Kidney (tissue), 14 donors: ENCODE results near the gene UTS2R. TPM values are rescaled to one million over a fixed set of nuclear protein-coding genes. Genes with fewer than 3 reads are reported as not detected.

ENCODE experiments used
- DNase-seq, 5 donors: peaks; one replicate each; pipeline ENCODE4 v3.0.0-alpha.2; 2013 to 2020
- FAIRE-seq: peaks from 2 replicates; lab custom pipeline; 2012; peaks lifted over from hg19 to GRCh38; lab: Jason Lieb, UNC
- H3K27ac ChIP-seq, 2 donors: one replicate each; pipeline ENCODE4 v1.7.0; 2013; ENCODE audit warnings: low read depth in 2 of 2, low read length in 2 of 2, inconsistent platforms in 1 of 2
- H3K27me3 ChIP-seq: one replicate; pipeline ENCODE4 v1.7.1; 2013; ENCODE audit warnings: low read length, inconsistent platforms; ENCODE audit not compliant: control insufficient read depth, insufficient read depth
- H3K36me3 ChIP-seq, 3 donors: one replicate each; pipeline versions ENCODE4 v1.7.0 to v1.7.1; 2013; ENCODE audit warnings: low read length in 3 of 3, control low read depth in 1 of 3, inconsistent platforms in 1 of 3; ENCODE audit not compliant: insufficient read depth in 3 of 3, control insufficient read depth in 2 of 3
- H3K4me1 ChIP-seq, 3 donors: one replicate each; pipeline versions ENCODE4 v1.7.0 to v1.7.1; 2013; ENCODE audit warnings: low read length in 3 of 3, inconsistent platforms in 1 of 3, low read depth in 1 of 3; ENCODE audit not compliant: control insufficient read depth in 2 of 3, insufficient read depth in 2 of 3
- H3K4me3 ChIP-seq, 3 donors: one replicate each; pipeline versions ENCODE4 v1.7.0 to v1.8.1; 2013; ENCODE audit warnings: low read length in 3 of 3, control low read depth in 1 of 3, inconsistent platforms in 1 of 3
- H3K9ac ChIP-seq, 3 donors: one replicate each; pipeline versions ENCODE4 v1.7.0 to v1.7.1; 2013; ENCODE audit warnings: low read length in 3 of 3, control low read depth in 1 of 3, inconsistent platforms in 1 of 3
- H3K9me3 ChIP-seq, 3 donors: one replicate each; pipeline versions ENCODE4 v1.7.0 to v1.7.1; 2013; ENCODE audit warnings: low read length in 3 of 3, control low read depth in 1 of 3, inconsistent platforms in 1 of 3; ENCODE audit not compliant: control insufficient read depth in 2 of 3, insufficient read depth in 1 of 3
- intact Hi-C: fragments of 100-400 bp; cut with DNase I; formaldehyde crosslinking; loops from one replicate; pipeline ENCODE4 v1.11.1; 2022
- polyA plus RNA-seq: library from polyadenylated mRNA; stranded (reverse); fragments of 350-450 nt; fragmentation: Illumina TruSeq; extraction: RNeasy Lipid Tissue Mini Kit (QIAGEN cat#74804); gene quantifications from one replicate; pipeline ENCODE4 v1.2.3, GENCODE V29; 2014; ENCODE audit warnings: low read depth, low replicate concordance; ENCODE audit not compliant: insufficient read depth
- total RNA-seq: library from RNA; stranded (reverse); fragmentation: NEBNext Ultra II Directional; extraction: Animal tissue kit (Norgen Biotek cat#: 25700); gene quantifications from one replicate; pipeline ENCODE4 v1.2.1, GENCODE V29; 2021
- TF ChIP-seq, protein P1 (sequence below): IDR thresholded peaks from 3 replicates; pipeline ENCODE4 v1.5.1; 2012; ENCODE audit warnings: mild to moderate bottlenecking, moderate library complexity, borderline replicate concordance; ENCODE audit not compliant: insufficient read depth; ENCODE audit errors: extremely low read depth
- donor health status: control.
- donor health status: control.
- donor health status: control.
- donor health status: control.
- donor health status: control.
- donor health status: DM: yes; HTN: yes; CAD: no.
- donor health status: Normal renal cell carcinoma (clear cell type).

UTS2R gene
- total and polyA plus RNA-seq, 2 donors from 2014 or later, result not detected

GRCh38 chr17:82403662-82404660, 32.4 kb downstream of the UTS2R start:
- DNase-seq, result peak in 1 of 5 donors; percentile 68
- Histone ChIP-seq H3K9me3 (no peaks in the 10 kb centered on the region), H3K4me3 (no peak overlapping the region), H3K27me3 (no peaks in the 10 kb centered on the region), H3K9ac (no peak overlapping the region), H3K36me3 (peaks cover 0 to 3% (median 0%) of the 10 kb centered on the region in 3 donors), H3K4me1 (no peaks in the 10 kb centered on the region), H3K27ac (no peak overlapping the region)
- FAIRE-seq, result no peak
- intact Hi-C loops, result no loop called here
- TF ChIP-seq, protein P1, sequence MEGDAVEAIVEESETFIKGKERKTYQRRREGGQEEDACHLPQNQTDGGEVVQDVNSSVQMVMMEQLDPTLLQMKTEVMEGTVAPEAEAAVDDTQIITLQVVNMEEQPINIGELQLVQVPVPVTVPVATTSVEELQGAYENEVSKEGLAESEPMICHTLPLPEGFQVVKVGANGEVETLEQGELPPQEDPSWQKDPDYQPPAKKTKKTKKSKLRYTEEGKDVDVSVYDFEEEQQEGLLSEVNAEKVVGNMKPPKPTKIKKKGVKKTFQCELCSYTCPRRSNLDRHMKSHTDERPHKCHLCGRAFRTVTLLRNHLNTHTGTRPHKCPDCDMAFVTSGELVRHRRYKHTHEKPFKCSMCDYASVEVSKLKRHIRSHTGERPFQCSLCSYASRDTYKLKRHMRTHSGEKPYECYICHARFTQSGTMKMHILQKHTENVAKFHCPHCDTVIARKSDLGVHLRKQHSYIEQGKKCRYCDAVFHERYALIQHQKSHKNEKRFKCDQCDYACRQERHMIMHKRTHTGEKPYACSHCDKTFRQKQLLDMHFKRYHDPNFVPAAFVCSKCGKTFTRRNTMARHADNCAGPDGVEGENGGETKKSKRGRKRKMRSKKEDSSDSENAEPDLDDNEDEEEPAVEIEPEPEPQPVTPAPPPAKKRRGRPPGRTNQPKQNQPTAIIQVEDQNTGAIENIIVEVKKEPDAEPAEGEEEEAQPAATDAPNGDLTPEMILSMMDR, result no peak

DNA sequence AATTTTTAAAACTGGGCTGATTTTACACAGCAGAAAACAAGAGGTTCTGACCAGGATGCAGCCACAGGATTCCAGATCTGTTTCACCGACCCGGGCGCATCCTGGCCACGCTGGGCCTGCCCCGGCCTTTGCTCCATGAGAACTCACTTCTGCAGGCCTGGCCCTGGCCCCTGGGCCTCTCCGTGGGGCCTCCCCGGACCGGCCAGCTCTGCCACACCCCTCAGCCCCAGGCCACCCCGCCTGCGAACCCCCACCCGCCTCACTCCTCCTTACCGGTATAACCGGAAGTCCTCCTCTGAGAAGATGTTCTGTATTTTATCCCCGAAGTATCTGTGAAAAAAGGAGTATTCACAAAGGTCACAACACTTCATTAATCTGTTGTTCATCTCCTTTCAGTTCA, 33.5 kb downstream of the UTS2R start:
- Histone ChIP-seq H3K36me3 (peaks cover 0 to 4% (median 3%) of the 10 kb centered on the region in 3 donors), H3K27ac (no peak overlapping the region), H3K9me3 (no peaks in the 10 kb centered on the region), H3K4me3 (no peak overlapping the region), H3K4me1 (no peaks in the 10 kb centered on the region), H3K9ac (no peak overlapping the region), H3K27me3 (no peaks in the 10 kb centered on the region)
- intact Hi-C loops, result no loop called here
- DNase-seq, result peak in 1 of 5 donors; percentile 65
- FAIRE-seq, result no peak
- TF ChIP-seq, protein P1, result no peak

GRCh38 chr17:82406131-82406671, 34.6 kb downstream of the UTS2R start:
- peaks cover 0 to 4% (median 3%) of the 10 kb centered on the region in 3 donors for H3K36me3 ChIP-seq
- no peaks in the 10 kb centered on the region for H3K4me1 ChIP-seq
- peak in 1 of 5 donors; percentile 61 for DNase-seq
- H3K9ac ChIP-seq, result no peak overlapping the region
- H3K9me3 ChIP-seq, result no peaks in the 10 kb centered on the region
- no peaks in the 10 kb centered on the region for H3K27me3 ChIP-seq
- TF ChIP-seq, protein P1, result no peak
- no peak for FAIRE-seq
- no peak overlapping the region for H3K27ac ChIP-seq
- intact Hi-C loops, result no loop called here
- H3K4me3 ChIP-seq, result no peak overlapping the region
